Epidermal melanocyte (primary cell): ENCODE data around the gene SLC25A21.

Experiments
- DNase-seq: peaks from one replicate; pipeline ENCODE4 v3.0.0; 2011; ENCODE audit warnings: low spot score; ENCODE audit not compliant: insufficient read length

SLC25A21 gene

DNA sequence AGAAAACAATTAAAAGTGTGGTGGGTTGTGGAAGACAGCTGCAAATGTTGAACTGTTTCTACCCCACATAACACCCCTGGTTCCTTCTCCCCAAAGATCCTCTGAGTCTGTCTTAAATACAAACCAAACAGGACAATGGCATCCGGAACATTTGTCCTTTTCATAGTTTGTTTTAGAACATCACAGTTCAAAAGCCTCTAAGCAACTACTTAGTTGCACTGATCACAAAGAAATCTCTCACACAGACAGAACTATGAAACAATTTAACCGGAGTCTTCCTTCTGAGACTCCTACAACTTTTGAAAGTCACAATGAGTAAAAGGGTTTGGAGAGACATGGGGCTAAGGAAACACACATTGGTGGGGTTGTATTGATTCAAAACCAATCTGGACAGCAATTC lies 125.6 kb downstream of the SLC25A21 start:
- DNase-seq = no peak

DNA sequence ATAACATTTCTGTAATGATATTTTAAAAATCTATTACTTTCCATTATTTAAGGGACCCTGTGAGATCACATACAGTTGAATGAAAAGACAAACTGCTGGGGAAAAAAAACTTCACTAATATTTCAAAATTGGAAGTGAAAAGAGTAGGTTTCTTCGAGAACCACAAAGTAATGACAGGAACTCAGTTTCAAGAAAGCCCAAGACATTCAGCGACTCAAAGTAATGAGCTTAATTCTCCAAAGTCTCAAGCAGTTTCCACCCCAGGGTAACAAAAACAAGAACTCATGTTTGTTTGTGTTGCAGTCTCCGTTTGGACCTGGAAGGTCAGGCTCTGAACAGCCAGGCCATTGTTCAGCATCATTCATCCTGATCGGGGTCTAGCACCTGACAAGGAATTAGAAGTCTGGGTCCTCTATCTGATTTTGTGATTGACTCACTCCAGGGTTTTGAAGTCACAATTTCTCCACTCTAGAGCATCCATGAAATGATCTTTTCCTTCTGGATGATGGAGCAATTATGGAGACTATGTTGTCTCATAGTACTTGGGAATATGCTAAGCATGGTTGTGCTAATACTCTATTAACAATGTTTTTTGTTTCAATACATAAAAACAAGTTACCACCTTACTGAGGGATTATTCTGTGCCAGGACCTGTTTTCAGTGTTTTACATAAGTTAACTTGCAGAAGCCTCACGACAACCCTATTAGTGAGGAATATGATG lies 126.9 kb downstream of the SLC25A21 start:
- no peak for DNase-seq

DNA sequence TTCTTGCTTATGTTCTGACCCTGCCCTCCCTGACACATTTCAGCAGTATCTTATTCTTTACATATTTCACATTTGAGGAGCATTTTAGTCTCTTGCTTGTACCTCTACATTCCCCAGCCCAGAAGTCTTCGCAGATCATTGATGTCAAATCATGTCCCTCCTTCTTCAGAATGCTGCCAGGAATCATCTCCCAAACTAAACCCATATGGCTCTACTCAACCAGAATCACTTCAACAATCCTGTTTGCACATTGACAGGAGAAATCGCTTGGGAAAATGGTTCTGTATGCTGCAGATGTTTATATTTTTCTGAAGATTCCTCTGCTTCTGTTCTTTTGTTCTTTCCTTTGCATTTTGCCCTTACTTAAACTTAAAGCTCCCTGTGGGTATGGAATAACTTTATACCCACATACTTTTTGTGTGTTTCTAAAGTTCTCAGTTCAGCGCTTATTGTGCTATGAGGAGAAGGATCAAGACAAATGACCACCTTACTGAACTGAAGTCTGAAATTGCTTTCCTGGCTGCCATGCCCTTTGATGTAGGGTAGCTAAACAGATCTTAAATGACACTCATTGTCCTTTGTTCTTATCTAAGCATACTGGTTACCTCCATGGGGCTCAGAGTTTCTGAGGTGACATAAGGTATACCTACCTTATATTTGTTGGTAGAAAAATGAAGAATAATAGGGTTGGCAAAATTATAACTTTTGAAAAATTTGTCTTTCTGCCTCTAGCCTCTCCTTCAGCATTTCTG lies 134.6 kb downstream of the SLC25A21 start:
- no peak for DNase-seq

DNA sequence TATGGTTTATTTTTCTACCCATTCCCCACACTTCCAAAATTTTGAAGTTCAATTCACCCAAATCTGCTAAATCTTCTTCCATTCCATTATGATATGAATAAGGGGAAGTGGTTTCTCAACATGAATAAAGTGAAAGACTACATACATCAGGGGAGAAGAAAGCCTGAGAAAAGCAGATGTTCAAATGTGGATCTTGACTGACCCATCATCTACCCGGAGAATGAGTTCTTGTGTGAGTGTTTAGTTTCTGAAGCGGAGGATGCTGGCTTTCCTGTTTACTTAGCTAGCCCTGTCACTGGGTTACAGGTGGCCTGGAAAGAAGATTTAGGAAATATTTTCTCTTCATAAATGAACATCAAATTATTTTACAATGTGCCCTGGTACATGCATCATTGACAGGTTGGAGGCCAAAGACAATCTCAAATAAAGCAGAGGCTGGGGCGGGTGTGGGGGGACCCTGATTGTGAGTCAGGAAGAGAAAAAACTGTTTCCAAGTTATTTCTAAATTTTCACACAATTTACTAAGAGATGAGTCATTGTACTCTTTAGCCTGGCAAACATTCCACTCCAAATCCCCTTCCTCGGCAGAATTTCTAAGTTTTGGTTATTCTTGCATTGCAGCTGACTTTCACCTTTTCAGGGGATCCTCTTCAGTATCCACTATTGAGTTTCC lies 135.6 kb downstream of the SLC25A21 start:
- DNase-seq = no peak

GRCh38 chr14:37035401-37035800 lies 137.0 kb downstream of the SLC25A21 start:
- no peak for DNase-seq

- no peak for DNase-seq
Observed at GRCh38 chr14:37034410-37035285, 137.8 kb downstream of the SLC25A21 start.

GRCh38 chr14:37032863-37033262 lies 139.5 kb downstream of the SLC25A21 start:
- DNase-seq = no peak

GRCh38 chr14:37027188-37027824 lies 145.1 kb downstream of the SLC25A21 start:
- DNase-seq = no peak

GRCh38 chr14:37023875-37024565 lies 148.4 kb downstream of the SLC25A21 start:
- DNase-seq = no peak

DNA sequence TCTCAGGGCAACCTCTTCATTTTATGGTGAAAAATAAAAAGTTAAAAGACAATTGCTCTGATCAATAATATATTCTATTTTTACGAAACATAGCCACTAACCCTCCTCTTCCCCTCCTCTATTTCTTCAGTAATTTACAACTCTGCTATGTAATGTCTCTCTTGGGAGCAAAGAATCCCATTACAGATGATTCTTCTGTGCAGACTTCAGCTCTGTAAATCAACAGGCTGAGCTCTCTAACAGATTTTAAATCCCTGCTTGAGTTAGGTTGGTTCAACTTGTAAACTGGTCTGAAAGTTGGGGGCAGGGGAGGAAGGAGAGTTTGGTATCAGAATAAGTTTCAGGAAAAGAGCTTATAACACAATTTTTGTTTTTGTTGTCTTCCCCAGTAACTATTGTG lies 151.0 kb downstream of the SLC25A21 start:
- DNase-seq = no peak

DNA sequence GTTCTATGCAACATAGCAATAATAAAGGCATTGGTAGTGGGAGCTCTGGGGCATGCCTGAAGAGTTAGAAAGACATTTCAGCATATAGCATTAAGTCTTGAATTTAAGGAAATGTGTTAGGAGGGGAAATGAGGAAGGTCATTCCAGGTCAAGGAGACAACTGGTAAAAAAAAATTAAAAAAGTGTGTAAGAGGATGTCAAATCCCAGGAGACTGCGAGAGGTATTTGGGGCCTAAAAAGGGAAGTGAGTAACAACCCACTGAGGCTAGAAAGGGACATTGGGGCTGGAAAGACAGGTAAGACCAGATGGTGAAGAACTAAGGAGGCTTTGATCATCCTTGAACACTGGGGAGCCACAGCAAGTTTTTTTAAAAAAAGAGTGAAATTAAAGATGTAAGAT lies 152.9 kb downstream of the SLC25A21 start:
- no peak for DNase-seq

DNA sequence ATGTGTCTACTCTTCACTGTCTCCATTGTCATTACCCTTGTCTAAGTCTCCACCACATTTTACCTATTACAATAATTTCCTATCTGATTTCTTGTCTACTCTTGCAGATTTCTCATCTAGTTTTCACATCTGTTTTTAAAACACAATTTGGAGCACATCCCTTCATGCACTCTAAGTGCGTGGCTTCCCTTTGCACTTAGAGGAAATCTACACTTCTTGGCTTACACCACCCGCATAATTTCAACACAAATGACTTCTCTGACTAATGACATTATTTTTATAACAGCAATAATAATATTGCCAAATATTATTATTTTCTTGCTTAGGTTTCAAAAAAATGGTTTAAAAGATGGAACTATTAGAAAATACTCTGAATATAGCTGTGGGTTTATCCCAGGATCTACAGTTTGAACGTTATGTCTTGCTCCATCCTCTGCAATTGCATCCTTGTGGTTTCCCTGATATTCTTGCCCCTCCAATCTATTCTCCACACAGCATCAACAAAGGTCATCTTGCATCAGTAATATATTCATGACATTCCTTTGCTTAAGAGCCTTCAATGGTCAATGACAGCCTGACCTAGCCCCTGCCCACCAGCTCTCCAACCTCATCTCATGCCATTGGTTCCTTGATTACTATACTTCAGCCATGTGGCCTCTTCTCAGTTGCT lies 153.7 kb downstream of the SLC25A21 start:
- no peak for DNase-seq

DNA sequence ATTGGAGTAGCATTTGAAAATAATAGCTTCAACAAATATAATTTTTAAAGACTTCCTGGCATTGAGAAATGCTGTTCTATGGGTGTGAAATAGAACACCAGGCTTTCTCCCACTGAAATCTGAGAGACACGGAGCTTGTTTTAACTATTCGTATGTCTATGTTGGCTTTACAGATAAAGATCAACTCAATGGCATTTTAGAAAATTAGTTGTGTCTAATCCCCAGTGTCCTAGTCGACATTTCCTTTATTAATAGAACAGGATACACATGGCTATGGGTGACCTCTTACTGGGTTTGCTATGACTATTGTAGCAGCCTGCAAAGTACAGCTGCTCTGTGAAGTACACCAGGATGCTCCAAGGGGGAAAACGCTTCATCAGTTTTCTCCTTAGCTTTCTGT lies 159.3 kb downstream of the SLC25A21 start:
- DNase-seq = no peak

GRCh38 chr14:36998686-36999085 lies 173.7 kb downstream of the SLC25A21 start:
- no peak for DNase-seq

DNA sequence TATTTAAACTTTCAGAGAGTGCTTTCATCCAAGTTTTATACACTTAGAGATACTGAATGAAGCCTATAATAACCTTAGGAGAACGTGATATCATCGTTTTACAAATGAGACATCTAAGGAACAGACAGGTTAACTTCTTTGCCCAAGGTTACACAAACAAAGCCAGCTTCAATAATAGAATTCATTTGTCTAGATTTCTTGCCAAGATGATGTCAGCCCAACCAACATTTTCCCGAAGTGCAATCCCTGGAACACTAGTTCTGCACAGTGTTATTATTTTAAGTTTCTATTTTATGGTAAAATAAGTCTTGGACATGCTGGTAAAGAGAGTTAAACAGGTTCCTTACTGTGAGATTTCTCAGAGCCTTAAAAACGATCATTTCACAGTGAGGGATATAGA lies 174.6 kb downstream of the SLC25A21 start:
- no peak for DNase-seq

GRCh38 chr14:36996857-36997590 lies 175.4 kb downstream of the SLC25A21 start:
- no peak for DNase-seq

DNA sequence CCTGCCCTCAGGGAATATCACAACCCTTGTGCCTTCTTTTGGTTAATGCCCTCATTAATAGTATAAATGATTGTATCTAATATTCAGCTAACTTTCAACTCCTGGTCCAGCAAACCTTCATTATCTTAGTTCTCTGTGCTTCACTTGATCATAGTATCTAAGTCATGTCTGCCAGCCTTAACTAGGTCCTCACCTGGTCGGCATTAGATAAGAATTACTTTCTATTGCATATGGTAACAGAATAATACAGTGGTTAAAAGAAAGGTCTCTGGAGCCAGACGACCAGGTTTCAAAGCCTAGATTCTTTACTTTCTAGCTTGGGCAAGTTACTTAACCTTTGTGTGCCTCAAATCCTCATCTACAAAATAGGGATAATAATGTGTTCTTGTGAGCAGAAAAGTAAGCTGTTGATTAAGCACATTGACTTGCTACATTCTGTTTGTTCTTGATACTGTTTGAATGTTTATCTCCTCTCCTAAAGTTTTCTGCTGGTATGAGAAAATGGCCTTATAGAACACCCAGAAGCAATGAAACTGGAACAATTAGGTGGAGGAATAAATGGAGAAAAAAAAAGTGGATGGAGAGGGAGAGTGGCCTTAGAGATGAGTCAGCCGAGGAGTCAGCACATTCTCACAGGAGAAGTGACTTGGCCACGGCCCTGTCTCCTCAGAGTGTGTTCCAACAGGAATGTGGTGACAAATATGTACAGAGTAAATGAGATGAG lies 176.1 kb downstream of the SLC25A21 start:
- no peak for DNase-seq

DNA sequence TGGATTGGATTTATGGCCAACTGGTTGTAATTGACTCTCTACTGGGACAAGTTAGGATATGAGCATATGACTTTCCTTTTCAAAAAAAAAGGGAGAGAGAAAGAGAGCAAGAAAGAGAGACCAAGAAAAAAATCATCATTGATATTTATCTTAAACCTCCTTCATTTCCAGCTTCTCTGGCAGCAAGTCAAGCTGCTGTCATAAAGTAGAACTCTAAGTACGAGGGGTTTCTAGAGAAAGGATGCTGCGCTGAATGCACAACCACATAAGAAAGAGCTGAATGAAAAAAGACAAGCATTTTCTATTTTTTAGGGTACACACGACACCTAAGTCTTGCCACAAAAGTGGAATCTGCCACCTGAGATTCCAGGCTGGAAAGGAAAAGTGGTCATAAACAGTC lies 182.6 kb downstream of the SLC25A21 start:
- DNase-seq = no peak
